Glutamatergic neuron (in vitro differentiated cells): ENCODE results near the gene CARHSP1. TPM values are rescaled to one million over a fixed set of nuclear protein-coding genes. Genes with fewer than 3 reads are reported as not detected.

Experiments used
- DNase-seq: peaks from one replicate; pipeline ENCODE4 v3.0.0; 2022
- H3K27ac Mint-ChIP-seq: one replicate; pipeline ENCODE4 v1.8.0; 2020; ENCODE audit warnings: mild to moderate bottlenecking, mixed read lengths, inconsistent platforms; ENCODE audit not compliant: unreplicated experiment
- H3K27me3 Mint-ChIP-seq: one replicate; pipeline ENCODE4 v1.8.0; 2020; ENCODE audit warnings: mild to moderate bottlenecking, moderate library complexity, mixed read lengths, inconsistent platforms; ENCODE audit not compliant: unreplicated experiment
- H3K36me3 Mint-ChIP-seq: one replicate; pipeline ENCODE4 v1.8.0; 2020; ENCODE audit warnings: mild to moderate bottlenecking, mixed read lengths, inconsistent platforms; ENCODE audit not compliant: unreplicated experiment
- H3K4me1 Mint-ChIP-seq: one replicate; pipeline ENCODE4 v1.8.0; 2020; ENCODE audit warnings: mild to moderate bottlenecking, low read depth, mixed read lengths, inconsistent platforms; ENCODE audit not compliant: unreplicated experiment
- H3K4me3 Mint-ChIP-seq: one replicate; pipeline ENCODE4 v1.8.0; 2020; ENCODE audit warnings: mild to moderate bottlenecking, mixed read lengths, inconsistent platforms; ENCODE audit not compliant: unreplicated experiment
- H3K9me3 Mint-ChIP-seq: one replicate; pipeline ENCODE4 v1.8.0; 2020; ENCODE audit warnings: mild to moderate bottlenecking, moderate library complexity, mixed read lengths, inconsistent platforms; ENCODE audit not compliant: unreplicated experiment
- total RNA-seq: library from RNA; stranded (reverse); fragmentation: NEBNext Ultra II Directional; extraction: Animal tissue kit (Norgen Biotek cat#: 25700); gene quantifications from one replicate; pipeline ENCODE4 v1.2.1, GENCODE V29; 2021; ENCODE audit not compliant: unreplicated experiment
- TF ChIP-seq, protein P1 (sequence below): fragments of 200-600 bp; sonication (generic); IDR thresholded peaks from one replicate; pipeline ENCODE4 v1.5.0; 2021; ENCODE audit not compliant: partially characterized antibody, unreplicated experiment

Gene CARHSP1
- total RNA-seq, 1 donor from 2014 or later = 180 TPM

DNA sequence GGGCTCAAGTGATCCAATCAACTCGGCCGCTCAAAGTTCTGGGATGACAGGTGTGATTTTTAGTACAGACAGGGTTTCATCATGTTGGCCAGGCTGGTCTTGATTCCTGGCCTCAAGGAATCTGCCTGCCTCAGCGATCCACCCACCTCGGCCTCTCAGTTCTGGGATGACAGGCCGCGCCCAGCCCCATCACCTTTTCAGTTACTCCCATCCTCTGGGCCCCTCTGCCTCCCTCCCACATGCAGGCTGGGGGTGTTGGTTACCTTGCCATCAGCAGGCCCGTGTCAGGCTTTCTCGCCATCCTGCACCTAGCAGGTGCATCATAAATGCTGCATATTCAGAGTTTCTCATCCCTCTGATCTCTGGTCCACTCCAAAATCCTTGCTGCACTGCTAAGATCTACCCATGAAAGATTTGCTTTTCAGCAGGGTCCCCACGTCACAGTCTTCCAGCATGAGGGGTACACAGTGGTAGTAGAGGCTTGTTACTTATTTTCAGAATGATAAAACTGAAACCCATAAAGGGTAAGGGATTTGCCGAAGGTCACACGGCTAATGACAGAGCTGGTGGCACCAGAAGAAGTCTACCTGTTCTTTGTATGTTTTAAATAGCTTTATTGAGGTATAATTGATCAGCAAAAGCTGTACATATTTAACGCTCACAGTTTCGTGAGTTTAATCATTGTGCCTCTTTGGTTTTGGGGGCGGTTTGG, 54.6 kb downstream of the CARHSP1 start:
- Mint-ChIP-seq H3K27ac (no peak overlapping the region), H3K27me3 (peaks cover 3% of the 10 kb centered on the region), H3K36me3 (no peaks in the 10 kb centered on the region), H3K4me1 (peaks cover 7% of the 10 kb centered on the region), H3K4me3 (no peak overlapping the region), H3K9me3 (no peaks in the 10 kb centered on the region)
- TF ChIP-seq, protein P1, sequence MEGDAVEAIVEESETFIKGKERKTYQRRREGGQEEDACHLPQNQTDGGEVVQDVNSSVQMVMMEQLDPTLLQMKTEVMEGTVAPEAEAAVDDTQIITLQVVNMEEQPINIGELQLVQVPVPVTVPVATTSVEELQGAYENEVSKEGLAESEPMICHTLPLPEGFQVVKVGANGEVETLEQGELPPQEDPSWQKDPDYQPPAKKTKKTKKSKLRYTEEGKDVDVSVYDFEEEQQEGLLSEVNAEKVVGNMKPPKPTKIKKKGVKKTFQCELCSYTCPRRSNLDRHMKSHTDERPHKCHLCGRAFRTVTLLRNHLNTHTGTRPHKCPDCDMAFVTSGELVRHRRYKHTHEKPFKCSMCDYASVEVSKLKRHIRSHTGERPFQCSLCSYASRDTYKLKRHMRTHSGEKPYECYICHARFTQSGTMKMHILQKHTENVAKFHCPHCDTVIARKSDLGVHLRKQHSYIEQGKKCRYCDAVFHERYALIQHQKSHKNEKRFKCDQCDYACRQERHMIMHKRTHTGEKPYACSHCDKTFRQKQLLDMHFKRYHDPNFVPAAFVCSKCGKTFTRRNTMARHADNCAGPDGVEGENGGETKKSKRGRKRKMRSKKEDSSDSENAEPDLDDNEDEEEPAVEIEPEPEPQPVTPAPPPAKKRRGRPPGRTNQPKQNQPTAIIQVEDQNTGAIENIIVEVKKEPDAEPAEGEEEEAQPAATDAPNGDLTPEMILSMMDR = no peak
- no peak for DNase-seq

DNA sequence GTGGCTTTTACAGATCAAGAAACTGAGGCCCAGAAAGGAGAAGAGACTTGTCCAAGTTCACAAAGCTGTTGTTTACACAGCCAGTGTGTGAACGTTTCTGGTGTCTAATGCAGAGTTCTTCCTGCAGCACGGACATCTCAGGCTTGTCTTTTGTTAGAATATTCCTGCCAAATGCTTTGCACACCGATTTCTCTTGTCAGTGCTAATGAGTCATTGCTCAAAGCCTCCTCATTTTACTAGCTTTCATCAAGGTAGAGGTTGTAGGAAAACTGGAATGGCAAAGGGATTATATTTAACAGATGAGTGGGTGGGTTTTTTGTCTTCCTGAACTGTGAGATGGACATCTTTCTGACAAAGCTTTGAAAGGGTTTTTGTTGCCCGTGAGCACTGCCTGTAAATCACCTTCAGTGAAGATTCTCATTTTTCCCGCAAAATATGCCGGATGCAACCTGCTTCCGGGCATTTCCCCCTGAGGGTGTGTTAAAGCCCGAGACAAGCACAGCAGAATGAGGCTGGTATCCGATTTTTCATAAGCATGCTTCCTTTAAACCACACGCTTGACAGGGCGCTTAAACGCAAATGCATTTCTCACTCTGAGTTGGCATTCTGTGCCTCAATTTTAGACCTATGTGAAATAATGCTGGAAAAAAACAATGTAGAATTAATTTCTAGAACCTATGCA, 56.5 kb downstream of the CARHSP1 start:
- DNase-seq = no peak
- peaks cover 3% of the 10 kb centered on the region for H3K27me3 Mint-ChIP-seq
- no peak overlapping the region for H3K4me3 Mint-ChIP-seq
- TF ChIP-seq, protein P1 = no peak
- no peaks in the 10 kb centered on the region for H3K9me3 Mint-ChIP-seq
- H3K4me1 Mint-ChIP-seq = no peaks in the 10 kb centered on the region
- H3K36me3 Mint-ChIP-seq = no peaks in the 10 kb centered on the region
- no peak overlapping the region for H3K27ac Mint-ChIP-seq

DNA sequence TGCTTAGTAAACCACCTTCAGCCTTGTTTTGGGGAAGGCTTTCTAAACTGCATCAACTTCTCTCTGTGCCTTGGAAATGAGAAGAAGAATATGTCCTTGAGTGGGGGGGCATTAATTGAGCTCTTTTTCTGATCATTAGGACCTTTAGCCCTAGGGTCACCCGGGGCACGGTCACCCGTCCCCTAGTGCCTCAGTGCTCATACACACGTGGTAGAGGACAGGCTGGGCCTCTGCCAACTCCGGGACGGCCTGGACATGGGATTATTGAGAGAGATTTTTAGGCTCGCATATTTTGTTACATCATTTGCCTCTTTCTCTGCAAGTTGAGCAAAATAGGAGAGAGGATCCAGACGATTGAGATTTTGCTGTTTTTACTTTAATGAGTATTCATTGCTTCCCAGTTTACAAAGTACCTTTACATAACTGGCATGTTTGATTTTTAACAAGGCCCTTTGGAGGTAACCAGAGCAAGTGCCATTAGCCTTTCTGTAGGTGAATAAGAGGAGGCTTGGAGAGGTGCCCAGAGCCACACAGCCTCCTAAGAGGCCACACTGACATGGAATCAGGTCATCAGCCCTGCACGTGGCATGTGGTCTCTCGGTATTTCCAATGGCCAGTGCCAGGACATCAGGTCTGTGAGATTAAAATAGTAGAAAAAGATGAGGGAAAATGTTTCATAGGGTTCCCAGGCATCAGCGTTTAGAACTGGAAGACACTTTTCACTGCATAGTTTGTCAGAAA, 60.0 kb downstream of the CARHSP1 start:
- TF ChIP-seq, protein P1 = no peak
- Mint-ChIP-seq H3K27ac (no peak overlapping the region), H3K27me3 (peaks cover 3% of the 10 kb centered on the region), H3K9me3 (no peaks in the 10 kb centered on the region), H3K4me1 (no peaks in the 10 kb centered on the region), H3K4me3 (no peak overlapping the region), H3K36me3 (no peaks in the 10 kb centered on the region)
- no peak for DNase-seq

DNA sequence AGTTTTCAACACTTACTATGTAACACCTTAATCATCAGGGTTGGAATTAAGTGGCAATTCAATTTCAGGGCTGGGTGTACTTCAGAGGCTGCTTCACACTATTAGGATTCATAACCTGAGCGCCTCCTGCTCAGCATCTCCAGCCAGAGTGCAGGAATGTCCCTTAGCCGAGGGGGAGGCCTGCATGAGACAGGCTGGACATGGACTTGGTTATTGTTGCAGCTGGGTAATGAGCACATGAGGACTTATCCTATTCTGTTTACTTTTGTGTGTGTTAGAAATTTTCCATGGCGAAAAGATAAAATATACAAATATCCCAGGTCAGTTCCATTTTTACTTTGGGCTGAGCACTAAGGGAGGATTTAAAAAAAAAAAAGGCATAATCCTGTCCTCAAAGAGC, 60.8 kb downstream of the CARHSP1 start:
- Mint-ChIP-seq H3K27me3 (no peaks in the 10 kb centered on the region), H3K36me3 (no peaks in the 10 kb centered on the region), H3K4me1 (no peaks in the 10 kb centered on the region), H3K27ac (no peak overlapping the region), H3K4me3 (no peak overlapping the region), H3K9me3 (no peaks in the 10 kb centered on the region)
- TF ChIP-seq, protein P1 = no peak
- DNase-seq = no peak
